GM03348 (cell line): ENCODE measurements around the gene NCOA7.

Source experiments
- DNase-seq: peaks from one replicate; pipeline ENCODE4 v3.0.0; 2012; ENCODE audit warnings: low spot score

NCOA7 gene, protein sequence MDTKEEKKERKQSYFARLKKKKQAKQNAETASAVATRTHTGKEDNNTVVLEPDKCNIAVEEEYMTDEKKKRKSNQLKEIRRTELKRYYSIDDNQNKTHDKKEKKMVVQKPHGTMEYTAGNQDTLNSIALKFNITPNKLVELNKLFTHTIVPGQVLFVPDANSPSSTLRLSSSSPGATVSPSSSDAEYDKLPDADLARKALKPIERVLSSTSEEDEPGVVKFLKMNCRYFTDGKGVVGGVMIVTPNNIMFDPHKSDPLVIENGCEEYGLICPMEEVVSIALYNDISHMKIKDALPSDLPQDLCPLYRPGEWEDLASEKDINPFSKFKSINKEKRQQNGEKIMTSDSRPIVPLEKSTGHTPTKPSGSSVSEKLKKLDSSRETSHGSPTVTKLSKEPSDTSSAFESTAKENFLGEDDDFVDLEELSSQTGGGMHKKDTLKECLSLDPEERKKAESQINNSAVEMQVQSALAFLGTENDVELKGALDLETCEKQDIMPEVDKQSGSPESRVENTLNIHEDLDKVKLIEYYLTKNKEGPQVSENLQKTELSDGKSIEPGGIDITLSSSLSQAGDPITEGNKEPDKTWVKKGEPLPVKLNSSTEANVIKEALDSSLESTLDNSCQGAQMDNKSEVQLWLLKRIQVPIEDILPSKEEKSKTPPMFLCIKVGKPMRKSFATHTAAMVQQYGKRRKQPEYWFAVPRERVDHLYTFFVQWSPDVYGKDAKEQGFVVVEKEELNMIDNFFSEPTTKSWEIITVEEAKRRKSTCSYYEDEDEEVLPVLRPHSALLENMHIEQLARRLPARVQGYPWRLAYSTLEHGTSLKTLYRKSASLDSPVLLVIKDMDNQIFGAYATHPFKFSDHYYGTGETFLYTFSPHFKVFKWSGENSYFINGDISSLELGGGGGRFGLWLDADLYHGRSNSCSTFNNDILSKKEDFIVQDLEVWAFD

DNA sequence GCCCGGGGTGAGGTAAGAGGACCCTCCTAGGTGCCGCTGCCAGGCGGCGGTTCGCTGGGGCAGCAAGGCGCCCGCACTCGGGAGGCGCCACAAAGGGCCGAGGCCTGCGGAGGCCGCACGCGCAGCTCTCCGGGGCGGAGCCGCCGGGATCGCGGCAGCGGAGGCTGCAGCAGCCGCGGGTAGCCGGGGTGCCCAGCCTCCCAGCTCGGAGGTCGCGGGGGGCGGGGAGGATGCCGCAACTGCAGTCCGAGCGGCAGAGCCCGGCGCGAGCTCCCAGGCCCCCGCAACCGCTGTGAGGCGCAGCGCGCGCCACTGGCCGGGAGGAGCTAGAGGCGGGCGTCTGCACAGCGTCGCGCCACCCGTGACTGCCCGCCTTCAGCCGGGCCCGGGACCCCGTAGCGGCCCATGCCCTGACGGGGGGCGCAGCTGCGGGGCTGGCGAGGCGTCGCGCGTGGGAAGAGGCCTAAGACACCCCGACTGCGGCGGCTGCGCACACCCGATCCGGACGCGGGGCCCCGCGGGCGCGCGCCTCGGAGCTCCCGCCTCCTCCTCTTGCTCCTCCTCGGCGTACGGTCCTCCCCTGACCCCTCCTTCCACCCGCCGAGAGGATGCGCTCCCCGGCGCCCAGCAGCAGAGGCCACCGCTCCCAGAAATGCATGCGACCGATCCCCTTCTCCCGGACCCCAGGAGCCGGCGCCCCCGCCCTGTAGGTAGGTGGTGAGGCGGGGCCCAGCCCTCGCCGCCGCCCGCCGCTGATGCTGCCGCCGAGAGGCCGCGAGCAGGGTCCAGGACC, at the start of gene NCOA7:
TSS of gene NCOA7 (plus strand) at position 603 of the 793 bp plus-strand sequence. CDS start 24,395 bp downstream, outside the sequence.
- peak; percentile 93 for DNase-seq

- DNase-seq = no peak
These were observed 49.4 kb upstream of the NCOA7 start for GRCh38 chr6:125741336-125741735.

DNA sequence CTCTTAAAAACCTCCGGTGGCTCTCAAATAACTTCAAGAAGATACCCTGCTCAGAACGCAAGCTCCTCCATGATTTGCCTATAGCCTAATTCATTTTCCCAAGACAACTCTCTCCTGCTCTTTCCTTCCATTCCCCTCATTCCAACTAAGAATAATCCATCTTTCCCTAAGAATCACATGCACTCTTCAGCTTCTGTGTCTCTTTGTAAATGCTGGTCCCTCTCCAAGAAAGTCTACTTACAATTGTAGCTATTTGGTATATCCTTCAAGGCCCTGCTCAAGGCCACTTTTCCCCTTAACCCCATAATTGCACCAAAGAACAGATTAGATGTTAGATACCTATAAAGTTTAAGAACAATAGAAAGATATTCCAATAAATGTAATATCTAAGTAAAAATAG, 48.7 kb upstream of the NCOA7 start:
- no peak for DNase-seq

- no peak for DNase-seq
These were observed 48.2 kb upstream of the NCOA7 start for GRCh38 chr6:125742464-125743120.

DNA sequence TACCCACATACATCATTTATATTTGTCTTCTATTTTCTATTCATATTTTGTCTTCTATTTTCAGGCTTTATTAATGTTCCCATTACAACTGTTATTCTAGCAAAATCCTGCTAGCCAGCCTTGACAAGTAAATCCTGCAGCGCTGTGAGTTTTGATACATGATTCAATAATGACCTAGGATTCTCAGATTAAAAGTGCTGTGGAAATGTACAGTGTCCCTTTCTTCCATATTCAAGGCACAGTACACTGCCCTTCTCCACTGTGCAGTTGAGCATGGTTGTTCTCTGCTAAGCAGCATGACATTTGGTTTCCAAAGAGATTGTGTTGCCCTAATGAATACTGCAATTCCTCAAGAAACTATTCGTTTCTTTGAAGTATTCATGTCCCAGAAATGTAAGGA, 47.2 kb upstream of the NCOA7 start:
- DNase-seq = no peak

DNA sequence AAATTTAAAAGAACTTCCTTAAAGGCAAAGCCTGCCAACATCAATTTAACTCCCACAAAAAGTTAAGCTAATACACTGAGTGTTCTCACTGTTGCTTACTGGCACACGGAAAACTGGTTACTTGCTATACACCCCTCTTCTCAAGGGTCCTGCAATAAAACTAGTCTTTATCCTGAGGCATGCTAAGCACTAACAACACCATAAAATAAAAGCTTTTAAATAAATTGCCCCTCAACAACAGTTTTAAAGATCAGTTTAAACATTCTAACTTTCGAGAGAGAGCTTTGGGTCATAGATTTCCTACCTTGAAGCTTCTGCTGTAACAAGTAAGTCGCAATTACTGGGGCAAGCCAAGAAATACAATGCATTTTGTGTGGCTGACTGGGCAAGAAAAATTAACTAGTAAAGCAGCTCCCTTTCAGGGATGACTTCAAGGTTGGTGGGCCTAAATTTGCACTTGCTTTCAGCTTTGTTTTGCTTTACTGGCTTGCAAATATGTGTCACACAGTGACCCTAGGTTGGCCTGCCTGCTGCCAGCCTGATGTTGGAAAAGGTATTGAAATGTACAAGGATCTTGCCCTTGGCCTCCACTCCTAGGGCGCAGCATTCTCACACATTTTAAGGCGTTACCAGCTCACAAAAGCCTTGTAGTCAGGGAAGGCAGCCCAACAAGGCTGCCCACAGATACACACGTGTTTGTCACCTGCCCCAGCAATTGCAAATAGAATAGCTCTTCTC, 45.3 kb upstream of the NCOA7 start:
- DNase-seq = no peak

DNA sequence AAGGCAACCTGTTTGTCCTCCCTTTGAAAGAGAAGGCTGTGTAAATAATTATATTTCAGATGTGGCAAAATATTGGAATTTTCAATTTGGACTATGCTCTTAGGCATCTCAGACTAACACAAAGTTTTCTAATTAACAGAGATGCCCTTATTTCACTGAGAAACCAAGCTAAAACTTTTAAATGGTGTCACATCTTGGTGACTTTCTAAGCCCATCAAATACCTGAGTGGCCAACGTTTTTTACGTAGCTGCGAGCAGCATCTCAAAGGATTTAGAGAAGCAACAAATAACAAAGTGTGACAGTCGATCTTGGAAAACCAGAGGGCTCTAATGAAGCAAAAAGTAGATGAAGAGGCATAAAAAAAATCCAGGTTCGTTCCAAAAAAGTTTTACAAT, 44.7 kb upstream of the NCOA7 start:
- DNase-seq = no peak

- peak; percentile 3 for DNase-seq
These were observed 43.8 kb upstream of the NCOA7 start for GRCh38 chr6:125746731-125747588.

- peak; percentile 31 for DNase-seq
These were observed 43.0 kb upstream of the NCOA7 start for GRCh38 chr6:125747589-125748405.

- peak; percentile 15 for DNase-seq
These were observed 42.2 kb upstream of the NCOA7 start for GRCh38 chr6:125748406-125749172.

- DNase-seq = peak; percentile 99
These were observed 41.4 kb upstream of the NCOA7 start, which contains the start of gene HEY2 for GRCh38 chr6:125749173-125749864. Gene HEY2, plus strand, starts transcription at chr6:125749632. Its CDS starts 145 bp downstream, at chr6:125749777.

DNA sequence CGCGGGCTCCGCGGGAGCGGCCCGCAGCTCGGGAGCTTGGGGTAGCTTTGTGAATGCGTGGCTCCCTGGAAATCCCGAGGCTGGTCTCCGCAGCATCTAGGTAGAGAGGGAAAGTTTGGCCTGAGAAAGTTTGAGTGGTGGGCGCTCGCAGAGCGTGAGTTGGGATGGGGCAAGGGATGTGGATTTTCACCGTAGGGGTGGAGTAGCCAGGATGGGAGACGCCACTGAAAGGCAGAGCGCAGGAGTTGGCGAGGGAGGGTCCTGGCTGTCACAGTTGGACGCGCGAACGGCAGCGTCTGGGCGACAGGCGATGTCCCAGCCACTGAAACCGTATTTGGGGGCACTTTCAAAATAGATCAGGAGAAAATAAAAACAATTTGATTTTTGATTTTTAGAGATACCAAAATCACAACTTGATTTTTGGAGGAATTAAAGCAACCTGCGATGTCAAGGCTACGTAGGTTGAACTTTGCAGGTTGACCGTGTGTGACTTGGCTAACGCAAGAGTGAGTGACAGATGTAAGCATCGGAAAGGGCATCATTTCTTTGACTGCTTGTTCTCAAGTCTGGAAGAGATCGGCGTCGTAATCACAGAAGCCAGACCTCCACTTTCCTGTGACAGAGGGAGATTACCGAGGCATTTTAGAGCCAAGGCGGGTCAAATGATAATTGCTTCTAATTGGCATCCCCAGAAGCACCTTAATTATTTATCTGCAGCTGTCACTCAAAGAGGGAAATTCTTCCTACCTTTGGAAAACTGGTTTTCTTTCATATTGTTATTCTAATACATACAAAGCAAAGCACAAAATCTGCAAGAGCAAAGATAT, 40.7 kb upstream of the NCOA7 start:
- DNase-seq = no peak

DNA sequence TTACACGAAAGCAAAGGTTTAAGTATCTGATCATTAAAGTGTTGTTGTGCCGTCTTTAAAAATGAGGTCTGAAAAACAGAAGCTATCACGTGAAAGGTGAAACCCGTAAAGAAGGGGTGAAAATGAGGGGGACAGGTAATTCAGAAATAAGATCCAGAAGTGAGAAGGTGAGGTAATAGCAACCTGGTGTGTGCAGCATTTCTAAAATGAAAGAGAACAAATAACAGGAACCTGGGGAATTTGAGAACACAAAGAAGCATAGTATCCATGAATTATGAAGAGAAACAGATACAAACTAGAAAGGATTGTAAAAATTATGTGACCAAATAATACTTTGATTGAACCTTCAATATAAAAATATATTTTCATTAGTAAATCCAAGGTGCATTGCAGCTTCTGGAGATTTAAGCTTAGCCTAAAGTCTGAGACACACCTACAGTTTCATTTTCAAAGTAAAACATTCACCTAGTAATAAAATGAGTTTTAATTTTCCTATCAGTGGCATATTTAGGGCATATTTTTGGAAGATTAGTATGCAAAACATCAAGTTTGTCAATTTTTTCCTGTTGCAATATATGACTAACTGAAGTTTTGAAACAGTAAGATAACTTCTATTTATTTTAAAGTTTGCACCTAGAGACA, 39.9 kb upstream of the NCOA7 start:
- no peak for DNase-seq

GRCh38 chr6:125751334-125751916, 39.3 kb upstream of the NCOA7 start:
- no peak for DNase-seq

GRCh38 chr6:125752773-125753172, 38.0 kb upstream of the NCOA7 start:
- no peak for DNase-seq
